CD4-positive, alpha-beta T cell treated with Interleukin-1 beta for 1 hour (primary cell): ENCODE data around the gene EFNB2.

Source experiments
- DNase-seq, 2 donors: peaks; one replicate each; pipeline ENCODE4 v3.0.0-alpha.2; 2020 to 2022

Gene EFNB2

GRCh38 chr13:106550570-106551135 lies 15.2 kb upstream of the EFNB2 start:
- DNase-seq = no peak

GRCh38 chr13:106548064-106548696 lies 12.7 kb upstream of the EFNB2 start:
- no peak for DNase-seq

GRCh38 chr13:106541826-106542225 lies 6.4 kb upstream of the EFNB2 start:
- no peak for DNase-seq

- DNase-seq = no peak
Measured at GRCh38 chr13:106540613-106541012, 5.2 kb upstream of the EFNB2 start.

- no peak for DNase-seq
Measured at GRCh38 chr13:106537521-106537920, 2.1 kb upstream of the EFNB2 start.

GRCh38 chr13:106536244-106537034 lies 977 bp upstream of the EFNB2 start:
- peak; percentile 81 to 84 for DNase-seq

GRCh38 chr13:106534639-106535551 lies 567 bp downstream of the EFNB2 start:
- DNase-seq = no peak

- peak in 1 of 2 donors; percentile 17 for DNase-seq
Measured at GRCh38 chr13:106533943-106534638, 1.4 kb downstream of the EFNB2 start.

GRCh38 chr13:106533101-106533942 lies 2.1 kb downstream of the EFNB2 start:
- peak in 1 of 2 donors; percentile 34 for DNase-seq

- DNase-seq = no peak
Measured at GRCh38 chr13:106532111-106532929, 3.1 kb downstream of the EFNB2 start.

- no peak for DNase-seq
Measured at GRCh38 chr13:106530980-106531481, 4.4 kb downstream of the EFNB2 start.

GRCh38 chr13:106530171-106530851 lies 5.2 kb downstream of the EFNB2 start:
- no peak for DNase-seq

GRCh38 chr13:106529415-106530170 lies 5.9 kb downstream of the EFNB2 start:
- DNase-seq = no peak

GRCh38 chr13:106528718-106529414 lies 6.6 kb downstream of the EFNB2 start:
- DNase-seq = no peak

- DNase-seq = no peak
Measured at GRCh38 chr13:106527826-106528225, 7.6 kb downstream of the EFNB2 start.

GRCh38 chr13:106527445-106527801 lies 8.0 kb downstream of the EFNB2 start:
- DNase-seq = no peak

- DNase-seq = no peak
Measured at GRCh38 chr13:106526738-106527444, 8.6 kb downstream of the EFNB2 start.

- DNase-seq = no peak
Measured at GRCh38 chr13:106525865-106526264, 9.6 kb downstream of the EFNB2 start.
